K562 (cell line): ENCODE measurements around the gene POLRMT. TPM values are rescaled to one million over a fixed set of nuclear protein-coding genes. Genes with fewer than 3 reads are reported as not detected.

Experiments
- HDGF ChIP-seq: fragments of 450-650 bp; IDR thresholded peaks from 2 replicates; pipeline ENCODE4 v1.6.1; 2016
- SRSF1 ChIP-seq: fragments of 200-400 bp; formaldehyde crosslinking; IDR thresholded peaks from 2 replicates; pipeline ENCODE4 v1.6.1; 2017; ENCODE audit warnings: mild to moderate bottlenecking, low read depth, low read length, moderate library complexity
- ZNF165 ChIP-seq: fragments of 250-450 bp; sonication (Bioruptor Pico); IDR thresholded peaks from 2 replicates; pipeline ENCODE4 v1.4.0; 2020; ENCODE audit warnings: borderline replicate concordance
- ZNF263 ChIP-seq: sonication (generic); formaldehyde crosslinking; IDR thresholded peaks from 2 replicates; pipeline ENCODE4 v1.8.0; 2022; ENCODE audit warnings: mild to moderate bottlenecking, missing genetic modification reagents, borderline replicate concordance
- polyA plus RNA-seq, 8 experiments: library from polyadenylated mRNA; depleted of rRNA in 4 of 8; stranded (reverse) in 5 of 8; unstranded in 3 of 8; fragments of >200 nt; fragmentation: Nextera tagmentation in 2 of 8; fragmentation: Illumina TruSeq in 1 of 8; extraction: Ambion mirVana in 2 of 8; extraction: Trizol in 1 of 8; gene quantifications; 2 replicates each; pipeline versions ENCODE4 v1.2.1 to v1.2.3, GENCODE V29; 2011 to 2014; ENCODE audit warnings: inconsistent platforms in 1 of 8, missing spikeins in 1 of 8
- total RNA-seq, 7 experiments: library from RNA; depleted of rRNA in 6 of 7; stranded (reverse); fragments of >200 nt in 6 of 7; fragmentation: Illumina TruSeq in 2 of 7; extraction: Trizol in 2 of 7; gene quantifications; 2 replicates each; pipeline versions ENCODE4 v1.2.1 to v1.2.3, GENCODE V29; 2011 to 2021; ENCODE audit warnings: low replicate concordance in 1 of 7
- TF ChIP-seq, protein P1 (sequence below): sonication (generic); formaldehyde crosslinking; IDR thresholded peaks from 2 replicates; pipeline ENCODE4 v1.8.1; 2023; ENCODE audit warnings: mild to moderate bottlenecking, missing genetic modification reagents
- TF ChIP-seq, protein P2 (sequence below): fragments of 200-800 bp; sonication (Bioruptor generic); IDR thresholded peaks from 2 replicates; pipeline ENCODE4 v1.6.1; 2017; ENCODE audit warnings: missing genetic modification characterization, missing compliant biosample characterization
- TF ChIP-seq, protein P3 (sequence below): fragments of 250-450 bp; sonication (Bioruptor Pico); IDR thresholded peaks from 2 replicates; pipeline ENCODE4 v1.8.0; 2021; ENCODE audit warnings: moderate library complexity, mild to moderate bottlenecking, inconsistent platforms

Gene POLRMT
- total and polyA plus RNA-seq, 9 of the 15 experiments (the other 6 are each of a cell fraction or from before 2014, with no cell fraction given): 30.3 to 144 (median 68.0) TPM

DNA sequence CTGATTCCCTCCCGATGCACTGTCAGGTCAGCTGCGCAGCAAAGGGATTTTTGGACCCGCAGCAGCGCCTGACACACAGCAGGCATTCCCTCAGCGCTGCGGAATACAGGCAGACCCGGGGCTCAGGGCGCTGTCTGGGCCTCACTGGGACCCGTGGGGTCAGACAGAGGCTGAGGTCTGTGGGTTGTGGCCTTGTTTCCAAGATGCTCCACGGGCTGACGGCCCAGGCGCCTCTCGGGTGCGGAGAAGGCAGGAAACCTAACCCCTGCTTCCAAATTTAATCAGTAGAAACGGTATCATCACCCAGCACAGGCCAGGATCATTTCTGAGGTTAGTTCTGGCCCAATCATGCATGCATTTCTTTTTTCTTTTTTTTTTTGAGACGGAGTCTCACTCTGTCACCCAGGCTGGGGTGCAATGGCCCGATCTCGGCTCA lies 30.4 kb upstream of the POLRMT start (continued):
- TF ChIP-seq ZNF165 (CRISPR knock-in tag) (no peak), HDGF (no peak), ZNF263 (CRISPR knock-in tag) (no peak), SRSF1 (no peak)
- TF ChIP-seq, protein P1, sequence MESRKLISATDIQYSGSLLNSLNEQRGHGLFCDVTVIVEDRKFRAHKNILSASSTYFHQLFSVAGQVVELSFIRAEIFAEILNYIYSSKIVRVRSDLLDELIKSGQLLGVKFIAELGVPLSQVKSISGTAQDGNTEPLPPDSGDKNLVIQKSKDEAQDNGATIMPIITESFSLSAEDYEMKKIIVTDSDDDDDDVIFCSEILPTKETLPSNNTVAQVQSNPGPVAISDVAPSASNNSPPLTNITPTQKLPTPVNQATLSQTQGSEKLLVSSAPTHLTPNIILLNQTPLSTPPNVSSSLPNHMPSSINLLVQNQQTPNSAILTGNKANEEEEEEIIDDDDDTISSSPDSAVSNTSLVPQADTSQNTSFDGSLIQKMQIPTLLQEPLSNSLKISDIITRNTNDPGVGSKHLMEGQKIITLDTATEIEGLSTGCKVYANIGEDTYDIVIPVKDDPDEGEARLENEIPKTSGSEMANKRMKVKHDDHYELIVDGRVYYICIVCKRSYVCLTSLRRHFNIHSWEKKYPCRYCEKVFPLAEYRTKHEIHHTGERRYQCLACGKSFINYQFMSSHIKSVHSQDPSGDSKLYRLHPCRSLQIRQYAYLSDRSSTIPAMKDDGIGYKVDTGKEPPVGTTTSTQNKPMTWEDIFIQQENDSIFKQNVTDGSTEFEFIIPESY (CRISPR knock-in tag): peak; percentile 36
- TF ChIP-seq, protein P2, sequence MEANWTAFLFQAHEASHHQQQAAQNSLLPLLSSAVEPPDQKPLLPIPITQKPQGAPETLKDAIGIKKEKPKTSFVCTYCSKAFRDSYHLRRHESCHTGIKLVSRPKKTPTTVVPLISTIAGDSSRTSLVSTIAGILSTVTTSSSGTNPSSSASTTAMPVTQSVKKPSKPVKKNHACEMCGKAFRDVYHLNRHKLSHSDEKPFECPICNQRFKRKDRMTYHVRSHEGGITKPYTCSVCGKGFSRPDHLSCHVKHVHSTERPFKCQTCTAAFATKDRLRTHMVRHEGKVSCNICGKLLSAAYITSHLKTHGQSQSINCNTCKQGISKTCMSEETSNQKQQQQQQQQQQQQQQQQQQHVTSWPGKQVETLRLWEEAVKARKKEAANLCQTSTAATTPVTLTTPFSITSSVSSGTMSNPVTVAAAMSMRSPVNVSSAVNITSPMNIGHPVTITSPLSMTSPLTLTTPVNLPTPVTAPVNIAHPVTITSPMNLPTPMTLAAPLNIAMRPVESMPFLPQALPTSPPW (CRISPR knock-in tag): no peak
- TF ChIP-seq, protein P3, sequence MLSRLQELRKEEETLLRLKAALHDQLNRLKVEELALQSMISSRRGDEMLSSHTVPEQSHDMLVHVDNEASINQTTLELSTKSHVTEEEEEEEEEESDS (CRISPR knock-in tag): no peak
